Ishikawa (cell line): ENCODE measurements around the gene TAF4.

ENCODE experiments used
- CEBPB ChIP-seq: IDR thresholded peaks from 2 replicates; pipeline ENCODE4 v1.6.1; 2012
- CREB1 ChIP-seq: IDR thresholded peaks from 2 replicates; pipeline ENCODE4 v1.6.1; 2012; ENCODE audit warnings: low read depth
- EGR1 ChIP-seq: IDR thresholded peaks from 2 replicates; pipeline ENCODE4 v1.6.1; 2012
- EP300 ChIP-seq: IDR thresholded peaks from 2 replicates; pipeline ENCODE4 v1.6.1; 2012; ENCODE audit warnings: borderline replicate concordance
- FOXM1 ChIP-seq: IDR thresholded peaks from 2 replicates; pipeline ENCODE4 v1.6.1; 2012; ENCODE audit warnings: low read depth, borderline replicate concordance
- MAX ChIP-seq: IDR thresholded peaks from 2 replicates; pipeline ENCODE4 v1.6.1; 2012
- NFIC ChIP-seq: IDR thresholded peaks from 2 replicates; pipeline ENCODE4 v1.6.1; 2012
- RAD21 ChIP-seq: IDR thresholded peaks from 2 replicates; pipeline ENCODE4 v1.6.1; 2012; ENCODE audit warnings: low read depth
- TAF1 ChIP-seq: IDR thresholded peaks from 2 replicates; pipeline ENCODE4 v1.6.1; 2012; ENCODE audit warnings: low read depth, mild to moderate bottlenecking
- TCF12 ChIP-seq: IDR thresholded peaks from 2 replicates; pipeline ENCODE4 v1.6.1; 2012; ENCODE audit warnings: low read depth
- TEAD4 ChIP-seq: IDR thresholded peaks from 2 replicates; pipeline ENCODE4 v1.6.1; 2012
- YY1 ChIP-seq: IDR thresholded peaks from 2 replicates; pipeline ENCODE4 v1.6.1; 2012; ENCODE audit warnings: low read depth
- ZBTB7A ChIP-seq: IDR thresholded peaks from 2 replicates; pipeline ENCODE4 v1.6.1; 2012; ENCODE audit warnings: low read depth
- TF ChIP-seq, protein P1 (sequence below): IDR thresholded peaks from 2 replicates; pipeline ENCODE4 v1.6.1; 2012
- TF ChIP-seq, protein P2 (sequence below): IDR thresholded peaks from 2 replicates; pipeline ENCODE4 v1.6.1; 2012; ENCODE audit warnings: low read depth, mild to moderate bottlenecking

The TAF4 gene

GRCh38 chr20:61997372-61997771, 68.3 kb downstream of the TAF4 start:
- TF ChIP-seq CEBPB (no peak), CREB1 (no peak), MAX (no peak), TCF12 (no peak), TAF1 (no peak), RAD21 (no peak), ZBTB7A (no peak), FOXM1 (no peak), TEAD4 (no peak), NFIC (no peak), YY1 (no peak), EP300 (no peak)
- TF ChIP-seq, protein P1, sequence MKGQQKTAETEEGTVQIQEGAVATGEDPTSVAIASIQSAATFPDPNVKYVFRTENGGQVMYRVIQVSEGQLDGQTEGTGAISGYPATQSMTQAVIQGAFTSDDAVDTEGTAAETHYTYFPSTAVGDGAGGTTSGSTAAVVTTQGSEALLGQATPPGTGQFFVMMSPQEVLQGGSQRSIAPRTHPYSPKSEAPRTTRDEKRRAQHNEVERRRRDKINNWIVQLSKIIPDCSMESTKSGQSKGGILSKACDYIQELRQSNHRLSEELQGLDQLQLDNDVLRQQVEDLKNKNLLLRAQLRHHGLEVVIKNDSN, result no peak
- TF ChIP-seq, protein P2, sequence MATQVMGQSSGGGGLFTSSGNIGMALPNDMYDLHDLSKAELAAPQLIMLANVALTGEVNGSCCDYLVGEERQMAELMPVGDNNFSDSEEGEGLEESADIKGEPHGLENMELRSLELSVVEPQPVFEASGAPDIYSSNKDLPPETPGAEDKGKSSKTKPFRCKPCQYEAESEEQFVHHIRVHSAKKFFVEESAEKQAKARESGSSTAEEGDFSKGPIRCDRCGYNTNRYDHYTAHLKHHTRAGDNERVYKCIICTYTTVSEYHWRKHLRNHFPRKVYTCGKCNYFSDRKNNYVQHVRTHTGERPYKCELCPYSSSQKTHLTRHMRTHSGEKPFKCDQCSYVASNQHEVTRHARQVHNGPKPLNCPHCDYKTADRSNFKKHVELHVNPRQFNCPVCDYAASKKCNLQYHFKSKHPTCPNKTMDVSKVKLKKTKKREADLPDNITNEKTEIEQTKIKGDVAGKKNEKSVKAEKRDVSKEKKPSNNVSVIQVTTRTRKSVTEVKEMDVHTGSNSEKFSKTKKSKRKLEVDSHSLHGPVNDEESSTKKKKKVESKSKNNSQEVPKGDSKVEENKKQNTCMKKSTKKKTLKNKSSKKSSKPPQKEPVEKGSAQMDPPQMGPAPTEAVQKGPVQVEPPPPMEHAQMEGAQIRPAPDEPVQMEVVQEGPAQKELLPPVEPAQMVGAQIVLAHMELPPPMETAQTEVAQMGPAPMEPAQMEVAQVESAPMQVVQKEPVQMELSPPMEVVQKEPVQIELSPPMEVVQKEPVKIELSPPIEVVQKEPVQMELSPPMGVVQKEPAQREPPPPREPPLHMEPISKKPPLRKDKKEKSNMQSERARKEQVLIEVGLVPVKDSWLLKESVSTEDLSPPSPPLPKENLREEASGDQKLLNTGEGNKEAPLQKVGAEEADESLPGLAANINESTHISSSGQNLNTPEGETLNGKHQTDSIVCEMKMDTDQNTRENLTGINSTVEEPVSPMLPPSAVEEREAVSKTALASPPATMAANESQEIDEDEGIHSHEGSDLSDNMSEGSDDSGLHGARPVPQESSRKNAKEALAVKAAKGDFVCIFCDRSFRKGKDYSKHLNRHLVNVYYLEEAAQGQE, result no peak

GRCh38 chr20:61994546-61994945, 71.1 kb downstream of the TAF4 start:
- no peak for TF ChIP-seq CREB1
- TF ChIP-seq EP300, result no peak
- TF ChIP-seq FOXM1, result no peak
- no peak for TF ChIP-seq EGR1
- TF ChIP-seq, protein P2, result no peak
- no peak for TF ChIP-seq TAF1
- no peak for TF ChIP-seq NFIC
- TF ChIP-seq, protein P1, result no peak
- no peak for TF ChIP-seq CEBPB

GRCh38 chr20:61993058-61993457, 72.6 kb downstream of the TAF4 start:
- TF ChIP-seq TAF1, result no peak
- TF ChIP-seq TCF12, result no peak
- no peak for TF ChIP-seq FOXM1
- no peak for TF ChIP-seq CREB1
- TF ChIP-seq NFIC, result no peak
- TF ChIP-seq, protein P1, result no peak
- no peak for TF ChIP-seq CEBPB
- TF ChIP-seq MAX, result no peak
- no peak for TF ChIP-seq YY1
- no peak for TF ChIP-seq TEAD4
- no peak for TF ChIP-seq ZBTB7A
- no peak for TF ChIP-seq EGR1
- TF ChIP-seq RAD21, result no peak
- no peak for TF ChIP-seq EP300
- TF ChIP-seq, protein P2, result no peak

DNA sequence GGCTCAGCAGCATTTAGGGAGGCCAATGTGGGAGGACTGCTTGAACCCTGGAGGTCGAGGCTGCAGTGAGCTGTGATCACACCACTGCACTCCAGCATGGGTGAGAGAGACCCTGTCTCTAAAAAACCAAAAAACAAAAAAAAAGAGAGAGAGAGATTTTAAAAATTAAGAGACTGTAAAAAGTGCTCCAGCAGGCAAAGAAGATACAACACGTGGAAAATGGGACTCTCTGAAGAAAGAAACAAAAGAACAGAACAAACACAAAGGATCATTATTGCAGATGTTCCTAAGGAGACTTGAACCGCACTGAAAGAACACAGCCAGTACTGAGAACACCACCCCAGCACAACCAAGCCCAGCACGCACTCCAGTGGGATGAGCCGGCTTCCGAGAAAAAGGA, 74.2 kb downstream of the TAF4 start:
- TF ChIP-seq RAD21, result no peak
- no peak for TF ChIP-seq MAX
- no peak for TF ChIP-seq CREB1
- TF ChIP-seq EGR1, result no peak
- TF ChIP-seq, protein P1, result no peak
